Mammary epithelial cell (primary cell): ENCODE data around the gene RNPEP.

ENCODE experiments used
- EZH2 ChIP-seq: IDR thresholded peaks from 2 replicates; pipeline ENCODE4 v1.6.1; 2012; ENCODE audit warnings: low read length, inconsistent platforms, borderline replicate concordance
- TF ChIP-seq, protein P1 (sequence below), 2 donors: IDR thresholded peaks in 1 of 2; conservative IDR thresholded peaks in 1 of 2; 2 replicates each; pipeline ENCODE4 v1.5.1; 2011 to 2012; ENCODE audit warnings: inconsistent platforms in 2 of 2, low read length in 2 of 2, mild to moderate bottlenecking in 2 of 2, control low read depth in 1 of 2, low read depth in 1 of 2; ENCODE audit not compliant: insufficient read depth in 1 of 2; ENCODE audit errors: extremely low read depth in 1 of 2

DNA sequence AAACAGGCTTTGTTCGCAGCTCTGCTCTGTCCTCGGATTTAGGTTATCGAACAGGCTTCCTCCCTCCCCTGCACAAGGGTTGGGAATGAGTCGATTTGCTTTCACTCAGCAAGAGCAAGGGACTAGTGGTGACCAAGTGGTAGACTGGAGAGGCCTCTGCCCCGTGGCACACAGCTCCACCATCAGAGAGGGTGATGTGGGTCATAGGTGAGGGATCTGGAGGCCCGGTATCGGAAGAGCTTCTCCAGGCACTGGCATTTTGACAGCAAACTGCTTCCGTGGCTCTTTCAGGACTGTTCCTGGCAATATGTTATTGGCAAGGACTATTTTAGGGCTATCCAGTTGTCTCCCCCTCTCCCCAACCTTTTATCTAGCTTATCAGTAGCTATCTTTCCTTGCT lies 24.9 kb downstream of the RNPEP start:
- TF ChIP-seq, protein P1, sequence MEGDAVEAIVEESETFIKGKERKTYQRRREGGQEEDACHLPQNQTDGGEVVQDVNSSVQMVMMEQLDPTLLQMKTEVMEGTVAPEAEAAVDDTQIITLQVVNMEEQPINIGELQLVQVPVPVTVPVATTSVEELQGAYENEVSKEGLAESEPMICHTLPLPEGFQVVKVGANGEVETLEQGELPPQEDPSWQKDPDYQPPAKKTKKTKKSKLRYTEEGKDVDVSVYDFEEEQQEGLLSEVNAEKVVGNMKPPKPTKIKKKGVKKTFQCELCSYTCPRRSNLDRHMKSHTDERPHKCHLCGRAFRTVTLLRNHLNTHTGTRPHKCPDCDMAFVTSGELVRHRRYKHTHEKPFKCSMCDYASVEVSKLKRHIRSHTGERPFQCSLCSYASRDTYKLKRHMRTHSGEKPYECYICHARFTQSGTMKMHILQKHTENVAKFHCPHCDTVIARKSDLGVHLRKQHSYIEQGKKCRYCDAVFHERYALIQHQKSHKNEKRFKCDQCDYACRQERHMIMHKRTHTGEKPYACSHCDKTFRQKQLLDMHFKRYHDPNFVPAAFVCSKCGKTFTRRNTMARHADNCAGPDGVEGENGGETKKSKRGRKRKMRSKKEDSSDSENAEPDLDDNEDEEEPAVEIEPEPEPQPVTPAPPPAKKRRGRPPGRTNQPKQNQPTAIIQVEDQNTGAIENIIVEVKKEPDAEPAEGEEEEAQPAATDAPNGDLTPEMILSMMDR (conservative IDR thresholded peaks at IDR 0.05 in 1 of 2, IDR thresholded peaks at IDR 0.05 in 1 of 2; ENCODE audit: extremely low read depth in 1 of 2, insufficient read depth in 1 of 2, low read depth in 1 of 2, low read length in 2 of 2): no peak
- TF ChIP-seq EZH2: no peak
